Kidney (tissue), 14 donors: ENCODE results near the gene DERL2. TPM values are rescaled to one million over a fixed set of nuclear protein-coding genes. Genes with fewer than 3 reads are reported as not detected.

Experiments
- DNase-seq, 5 donors: peaks; one replicate each; pipeline ENCODE4 v3.0.0-alpha.2; 2013 to 2020
- FAIRE-seq: peaks from 2 replicates; lab custom pipeline; 2012; peaks lifted over from hg19 to GRCh38; lab: Jason Lieb, UNC
- H3K27ac ChIP-seq, 2 donors: one replicate each; pipeline ENCODE4 v1.7.0; 2013; ENCODE audit warnings: low read depth in 2 of 2, low read length in 2 of 2, inconsistent platforms in 1 of 2
- H3K27me3 ChIP-seq: one replicate; pipeline ENCODE4 v1.7.1; 2013; ENCODE audit warnings: low read length, inconsistent platforms; ENCODE audit not compliant: control insufficient read depth, insufficient read depth
- H3K36me3 ChIP-seq, 3 donors: one replicate each; pipeline versions ENCODE4 v1.7.0 to v1.7.1; 2013; ENCODE audit warnings: low read length in 3 of 3, control low read depth in 1 of 3, inconsistent platforms in 1 of 3; ENCODE audit not compliant: insufficient read depth in 3 of 3, control insufficient read depth in 2 of 3
- H3K4me1 ChIP-seq, 3 donors: one replicate each; pipeline versions ENCODE4 v1.7.0 to v1.7.1; 2013; ENCODE audit warnings: low read length in 3 of 3, inconsistent platforms in 1 of 3, low read depth in 1 of 3; ENCODE audit not compliant: control insufficient read depth in 2 of 3, insufficient read depth in 2 of 3
- H3K4me3 ChIP-seq, 3 donors: one replicate each; pipeline versions ENCODE4 v1.7.0 to v1.8.1; 2013; ENCODE audit warnings: low read length in 3 of 3, control low read depth in 1 of 3, inconsistent platforms in 1 of 3
- H3K9ac ChIP-seq, 3 donors: one replicate each; pipeline versions ENCODE4 v1.7.0 to v1.7.1; 2013; ENCODE audit warnings: low read length in 3 of 3, control low read depth in 1 of 3, inconsistent platforms in 1 of 3
- H3K9me3 ChIP-seq, 3 donors: one replicate each; pipeline versions ENCODE4 v1.7.0 to v1.7.1; 2013; ENCODE audit warnings: low read length in 3 of 3, control low read depth in 1 of 3, inconsistent platforms in 1 of 3; ENCODE audit not compliant: control insufficient read depth in 2 of 3, insufficient read depth in 1 of 3
- CTCF ChIP-seq: IDR thresholded peaks from 3 replicates; pipeline ENCODE4 v1.5.1; 2012; ENCODE audit warnings: mild to moderate bottlenecking, moderate library complexity, borderline replicate concordance; ENCODE audit not compliant: insufficient read depth; ENCODE audit errors: extremely low read depth
- intact Hi-C: fragments of 100-400 bp; cut with DNase I; formaldehyde crosslinking; loops from one replicate; pipeline ENCODE4 v1.11.1; 2022
- polyA plus RNA-seq: library from polyadenylated mRNA; stranded (reverse); fragments of 350-450 nt; fragmentation: Illumina TruSeq; extraction: RNeasy Lipid Tissue Mini Kit (QIAGEN cat#74804); gene quantifications from one replicate; pipeline ENCODE4 v1.2.3, GENCODE V29; 2014; ENCODE audit warnings: low read depth, low replicate concordance; ENCODE audit not compliant: insufficient read depth
- total RNA-seq: library from RNA; stranded (reverse); fragmentation: NEBNext Ultra II Directional; extraction: Animal tissue kit (Norgen Biotek cat#: 25700); gene quantifications from one replicate; pipeline ENCODE4 v1.2.1, GENCODE V29; 2021
- donor health status: control.
- donor health status: control.
- donor health status: control.
- donor health status: control.
- donor health status: control.
- donor health status: DM: yes; HTN: yes; CAD: no.
- donor health status: Normal renal cell carcinoma (clear cell type).

Gene DERL2
- total and polyA plus RNA-seq, 2 donors from 2014 or later: 71.5 to 96.0 TPM

- FAIRE-seq: no peak
- intact Hi-C loops: no loop called here
- no peak for TF ChIP-seq CTCF
These were observed 7.0 kb downstream of the DERL2 start for GRCh38 chr17:5478992-5479391.

GRCh38 chr17:5473906-5474305, 12.1 kb downstream of the DERL2 start:
- Histone ChIP-seq H3K36me3 (peaks cover 18 to 43% (median 18%) of the 10 kb centered on the region in 3 donors), H3K9ac (no peak overlapping the region), H3K4me3 (no peak overlapping the region), H3K4me1 (no peaks in the 10 kb centered on the region), H3K9me3 (no peaks in the 10 kb centered on the region), H3K27ac (no peak overlapping the region), H3K27me3 (no peaks in the 10 kb centered on the region)
- no peak for TF ChIP-seq CTCF
- no peak for DNase-seq
- intact Hi-C loops: no loop called here
- FAIRE-seq: no peak

More at GRCh38 chr17:5478992-5479391, 7.0 kb downstream of the DERL2 start:
- Histone ChIP-seq H3K4me3 (no peak overlapping the region), H3K9ac (no peak overlapping the region), H3K9me3 (no peaks in the 10 kb centered on the region), H3K27ac (no peak overlapping the region), H3K36me3 (peaks cover 25 to 56% (median 40%) of the 10 kb centered on the region in 3 donors), H3K27me3 (no peaks in the 10 kb centered on the region), H3K4me1 (no peaks in the 10 kb centered on the region)
- no peak for DNase-seq

- FAIRE-seq: no peak
These were observed 13.5 kb downstream of the DERL2 start for GRCh38 chr17:5472511-5472910.

More at GRCh38 chr17:5472511-5472910, 13.5 kb downstream of the DERL2 start:
- Histone ChIP-seq H3K9ac (no peak overlapping the region), H3K9me3 (no peaks in the 10 kb centered on the region), H3K4me1 (peaks cover 0 to 5% (median 0%) of the 10 kb centered on the region in 3 donors), H3K4me3 (no peak overlapping the region), H3K27ac (no peak overlapping the region), H3K36me3 (peaks cover 11 to 29% (median 13%) of the 10 kb centered on the region in 3 donors), H3K27me3 (no peaks in the 10 kb centered on the region)
- no peak for DNase-seq
- no peak for TF ChIP-seq CTCF
- intact Hi-C loops: no loop called here
